ENCODE data around the gene ACSBG1. TPM values are rescaled to one million over a fixed set of nuclear protein-coding genes. Genes with fewer than 3 reads are reported as not detected.

Gene ACSBG1
- 0.20 to 0.48 TPM (median 0.38 TPM) in 5 replicates for total RNA-seq (2022; extraction: Qiagen RNA extraction; ENCODE audit: low read depth)

GRCh38 chr15:78234515-78235040 lies at the start of gene ACSBG1:
ACSBG1 (minus strand) TSS chr15:78234565; CDS start chr15:78234501, 64 bp downstream.

DNA sequence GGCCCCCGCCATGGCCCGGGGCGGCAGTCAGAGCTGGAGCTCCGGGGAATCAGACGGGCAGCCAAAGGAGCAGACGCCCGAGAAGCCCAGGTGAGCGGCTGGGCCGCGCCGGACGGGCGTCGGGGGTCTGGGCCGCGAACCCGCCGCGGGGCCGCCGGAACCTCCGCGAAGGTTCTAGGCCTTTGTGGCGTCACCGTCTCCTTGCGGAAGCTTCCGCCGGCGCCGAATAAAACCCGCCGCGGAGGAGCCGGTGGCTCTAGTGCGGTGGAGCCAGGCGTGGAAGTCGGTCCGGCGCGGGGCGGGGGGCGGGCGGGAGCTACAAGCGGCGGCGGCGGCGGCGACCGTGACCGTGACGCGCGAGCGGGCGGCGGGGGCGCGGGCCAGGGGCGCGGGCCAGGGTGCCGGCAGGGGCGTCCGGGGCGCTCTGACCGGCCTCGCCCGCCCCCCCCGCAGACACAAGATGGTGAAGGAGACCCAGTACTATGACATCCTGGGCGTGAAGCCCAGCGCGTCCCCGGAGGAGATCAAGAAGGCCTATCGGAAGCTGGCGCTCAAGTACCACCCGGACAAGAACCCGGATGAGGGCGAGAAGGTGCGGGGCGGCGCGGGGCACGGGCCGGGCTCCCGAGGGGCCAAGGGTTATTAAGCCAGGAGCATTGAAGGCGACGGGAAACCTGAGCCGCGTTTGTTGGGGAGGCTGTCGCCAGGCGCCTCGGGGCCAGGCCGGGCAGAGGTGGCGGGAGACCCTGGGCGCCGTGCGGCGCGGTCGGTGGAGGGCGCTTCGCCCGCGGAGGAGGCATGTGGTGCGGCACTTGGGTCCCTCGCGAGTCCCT lies 30.2 kb upstream of the ACSBG1 start, which contains the start of gene DNAJA4:
Gene DNAJA4, plus strand, starts transcription at position 259 of the 833 bp plus-strand sequence. Its CDS starts 202 bp downstream, at position 461.

DNA sequence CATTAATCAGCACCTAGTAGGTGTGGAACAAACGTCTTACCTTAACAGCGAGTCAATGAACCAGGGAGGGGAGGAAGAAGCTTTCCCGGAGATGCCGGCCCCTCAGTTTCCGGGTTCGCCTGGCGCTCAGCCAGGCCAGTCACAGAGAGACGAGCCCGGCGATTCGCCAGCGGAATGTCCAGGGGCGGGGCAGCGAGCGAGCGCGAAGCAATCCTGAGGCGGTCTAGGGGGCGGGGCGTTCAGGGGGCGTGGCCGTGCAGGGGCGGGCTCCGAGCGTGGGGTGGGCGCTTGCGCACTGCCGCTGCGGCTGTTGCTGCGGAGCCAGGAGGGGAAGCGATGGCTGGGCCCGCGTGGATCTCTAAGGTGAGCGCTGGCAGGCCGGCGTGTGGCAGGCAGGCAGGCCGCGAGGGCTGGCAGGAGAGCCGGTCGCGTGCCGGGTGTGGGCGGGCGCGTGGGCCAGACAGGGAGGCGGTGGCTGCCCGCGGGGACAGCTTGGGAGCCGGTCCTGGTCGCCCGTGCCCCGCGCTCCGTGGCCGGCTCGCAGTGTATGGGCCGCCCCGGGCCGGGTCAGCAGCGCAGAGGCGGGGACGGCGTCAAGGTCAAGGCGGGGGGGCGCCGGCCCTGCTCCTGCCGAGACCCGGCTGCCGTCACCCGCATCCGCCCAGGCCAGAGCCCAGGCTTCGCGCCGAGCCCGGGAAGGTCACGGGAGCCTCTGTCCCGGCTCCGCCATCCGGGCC lies 85.1 kb downstream of the ACSBG1 start, which contains the start of gene IDH3A:
Gene IDH3A, plus strand, starts transcription at position 295 of the 737 bp plus-strand sequence. Its CDS starts 42 bp downstream, at position 337.

DNA sequence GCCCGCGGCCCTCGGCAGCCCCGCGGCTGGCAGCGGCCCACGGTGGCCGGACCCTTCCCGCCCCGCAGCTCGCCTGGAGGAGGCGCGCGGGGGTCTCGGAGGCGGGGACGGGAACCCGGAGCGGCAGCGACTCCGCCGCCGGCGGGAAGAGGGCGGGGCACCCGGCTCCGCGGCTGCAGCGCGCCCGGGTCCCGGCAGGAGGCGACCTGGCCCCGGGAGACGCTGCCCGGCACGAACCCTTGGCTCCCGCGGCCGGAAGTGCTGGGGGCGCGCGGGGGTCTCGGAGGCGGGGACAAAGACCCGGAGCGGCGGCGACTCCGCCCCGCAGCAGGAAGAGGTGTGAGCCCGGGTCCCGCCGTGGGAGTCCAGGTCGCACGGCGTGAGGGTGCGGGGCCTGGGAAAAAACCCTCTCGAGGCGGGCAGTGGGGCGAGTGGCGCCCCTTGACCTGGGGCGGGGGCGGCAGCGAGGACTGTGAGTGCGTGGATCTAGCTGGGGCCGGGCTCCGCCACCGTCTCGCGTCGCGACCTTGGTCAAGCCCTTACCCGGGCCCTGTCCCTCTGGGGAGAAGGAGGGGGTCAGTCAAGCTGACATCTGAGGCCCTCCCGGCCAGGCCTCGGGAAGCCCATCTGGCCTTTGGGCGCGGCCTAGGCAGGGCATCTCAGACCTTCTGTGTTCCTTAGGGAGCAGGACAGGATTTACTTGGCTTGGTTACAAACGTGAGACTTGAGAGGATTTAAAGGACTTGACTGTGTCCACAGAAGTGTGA lies 102.9 kb downstream of the ACSBG1 start, which contains the start of gene CIB2:
Gene CIB2, minus strand, starts transcription at position 151 of the 767 bp plus-strand sequence. CDS start 230 bp downstream, outside the sequence.

Other genes starting within 250 kb of the ACSBG1 start
- gene TBC1D2B, start 156.9 kb downstream of the ACSBG1 start, total RNA-seq (2022; extraction: Qiagen RNA extraction; ENCODE audit: low read depth), result 12.1 to 17.4 TPM (median 15.0 TPM) in 5 replicates
- gene SH2D7, start 142.0 kb downstream of the ACSBG1 start, total RNA-seq (2022; extraction: Qiagen RNA extraction; ENCODE audit: low read depth), result not detected in 5 replicates
- gene CIB2, start 103.1 kb downstream of the ACSBG1 start, total RNA-seq (2022; extraction: Qiagen RNA extraction; ENCODE audit: low read depth), result 24.8 to 32.3 TPM (median 28.4 TPM) in 5 replicates
- 73.5 to 88.1 TPM (median 88.0 TPM) in 5 replicates for gene IDH3A, start 85.2 kb downstream of the ACSBG1 start, total RNA-seq (2022; extraction: Qiagen RNA extraction; ENCODE audit: low read depth)
- 0.12 TPM in 1 of 5 replicates, not detected in the others for gene DNAJA4, start 30.0 kb upstream of the ACSBG1 start, total RNA-seq (2022; extraction: Qiagen RNA extraction; ENCODE audit: low read depth)
- 85.3 to 113 TPM (median 85.9 TPM) in 5 replicates for gene SKIC8, start 65.0 kb upstream of the ACSBG1 start, total RNA-seq (2022; extraction: Qiagen RNA extraction; ENCODE audit: low read depth)
- gene CRABP1, start 105.8 kb upstream of the ACSBG1 start, total RNA-seq (2022; extraction: Qiagen RNA extraction; ENCODE audit: low read depth), result 1.0 to 2.0 TPM (median 1.6 TPM) in 5 replicates
- 42.4 to 54.9 TPM (median 46.1 TPM) in 5 replicates for gene IREB2, start 203.7 kb upstream of the ACSBG1 start, total RNA-seq (2022; extraction: Qiagen RNA extraction; ENCODE audit: low read depth)

All from A549 treated with DMSO at 1 μM for 4 hours (cell line).